MCF 10A (cell line): ENCODE data around the gene TIMM50. TPM values are rescaled to one million over a fixed set of nuclear protein-coding genes. Genes with fewer than 3 reads are reported as not detected.

Experiments
- BruUV-seq: library from RNA; stranded (reverse); fragments of 400-500 nt; replicated peaks from 2 replicates; lab custom pipeline; 2021; lab: Mats Ljungman, UMichigan
- CTCF ChIA-PET: fragments of 300-600 bp; sonication (Branson Sonifier 250); formaldehyde crosslinking; extraction: SDS; loops from one replicate; lab custom pipeline; 2021; ENCODE audit warnings: antibody characterized with exemption, inconsistent platforms; lab: Yijun Ruan, JAX
- POLR2A ChIA-PET: fragments of 300-600, 350-650 bp; sonication (Branson Sonifier 250); formaldehyde crosslinking; extraction: SDS; loops from one replicate; lab custom pipeline; 2020; ENCODE audit warnings: antibody characterized with exemption, inconsistent platforms; lab: Yijun Ruan, JAX
- DNase-seq: peaks from one replicate; pipeline ENCODE4 v3.0.0-alpha.2; 2018; ENCODE audit not compliant: unreplicated experiment
- H3K27ac Mint-ChIP-seq: one replicate; pipeline ENCODE4 v1.8.0; 2022; ENCODE audit warnings: mild to moderate bottlenecking, low read depth, mixed read lengths; ENCODE audit not compliant: unreplicated experiment
- H3K27me3 Mint-ChIP-seq: one replicate; pipeline ENCODE4 v1.8.0; 2022; ENCODE audit warnings: mixed read lengths; ENCODE audit not compliant: insufficient read depth, unreplicated experiment
- H3K36me3 Mint-ChIP-seq: one replicate; pipeline ENCODE4 v1.8.0; 2022; ENCODE audit warnings: mild to moderate bottlenecking, moderate library complexity, mixed read lengths; ENCODE audit not compliant: insufficient read depth, unreplicated experiment
- H3K4me1 Mint-ChIP-seq: one replicate; pipeline ENCODE4 v1.8.0; 2022; ENCODE audit warnings: mixed read lengths; ENCODE audit not compliant: insufficient read depth, unreplicated experiment
- H3K4me3 Mint-ChIP-seq: one replicate; pipeline ENCODE4 v1.8.0; 2022; ENCODE audit warnings: mild to moderate bottlenecking, moderate library complexity, mixed read lengths; ENCODE audit not compliant: unreplicated experiment
- H3K9me3 Mint-ChIP-seq: one replicate; pipeline ENCODE4 v1.8.0; 2022; ENCODE audit warnings: mixed read lengths; ENCODE audit not compliant: unreplicated experiment
- intact Hi-C: fragments of 100-400 bp; cut with micrococcal nuclease; formaldehyde crosslinking; loops from 2 replicates; pipeline ENCODE4 v1.14.1; 2022
- total RNA-seq: library from RNA; stranded (reverse); gene quantifications from 2 replicates; pipeline ENCODE4 v1.2.3, GENCODE V29; 2022
- TF ChIP-seq, protein P1 (sequence below): fragments of 200-600 bp; IDR thresholded peaks from one replicate; pipeline ENCODE4 v1.8.0; 2022; ENCODE audit warnings: antibody characterized with exemption, mild to moderate bottlenecking; ENCODE audit not compliant: unreplicated experiment

The TIMM50 gene
- total RNA-seq, 1 experiment from 2014 or later, result 94.2 TPM

DNA sequence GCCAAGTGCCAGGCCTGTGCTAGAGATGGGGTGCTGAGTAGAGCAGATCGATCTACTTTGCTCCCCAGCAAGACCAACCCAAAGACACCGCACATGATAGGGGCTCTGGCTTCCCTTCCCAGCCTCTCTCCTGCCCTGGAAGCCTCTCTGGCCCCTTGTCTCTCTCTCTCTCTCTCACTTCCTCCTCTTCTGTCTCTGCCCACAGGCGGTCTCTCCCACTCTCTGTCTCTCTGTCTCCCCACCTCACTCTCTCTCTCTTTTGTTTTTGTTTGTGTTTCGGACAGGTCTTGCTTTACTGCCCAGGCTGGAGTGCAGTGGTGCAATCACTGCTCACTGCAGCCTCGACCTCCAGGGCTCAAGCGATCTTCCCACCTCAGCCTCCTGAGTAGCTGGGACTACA lies 35.6 kb downstream of the TIMM50 start:
- DNase-seq, result no peak
- no peak overlapping the region for H3K27ac Mint-ChIP-seq
- TF ChIP-seq, protein P1, sequence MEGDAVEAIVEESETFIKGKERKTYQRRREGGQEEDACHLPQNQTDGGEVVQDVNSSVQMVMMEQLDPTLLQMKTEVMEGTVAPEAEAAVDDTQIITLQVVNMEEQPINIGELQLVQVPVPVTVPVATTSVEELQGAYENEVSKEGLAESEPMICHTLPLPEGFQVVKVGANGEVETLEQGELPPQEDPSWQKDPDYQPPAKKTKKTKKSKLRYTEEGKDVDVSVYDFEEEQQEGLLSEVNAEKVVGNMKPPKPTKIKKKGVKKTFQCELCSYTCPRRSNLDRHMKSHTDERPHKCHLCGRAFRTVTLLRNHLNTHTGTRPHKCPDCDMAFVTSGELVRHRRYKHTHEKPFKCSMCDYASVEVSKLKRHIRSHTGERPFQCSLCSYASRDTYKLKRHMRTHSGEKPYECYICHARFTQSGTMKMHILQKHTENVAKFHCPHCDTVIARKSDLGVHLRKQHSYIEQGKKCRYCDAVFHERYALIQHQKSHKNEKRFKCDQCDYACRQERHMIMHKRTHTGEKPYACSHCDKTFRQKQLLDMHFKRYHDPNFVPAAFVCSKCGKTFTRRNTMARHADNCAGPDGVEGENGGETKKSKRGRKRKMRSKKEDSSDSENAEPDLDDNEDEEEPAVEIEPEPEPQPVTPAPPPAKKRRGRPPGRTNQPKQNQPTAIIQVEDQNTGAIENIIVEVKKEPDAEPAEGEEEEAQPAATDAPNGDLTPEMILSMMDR, result no peak
- POLR2A ChIA-PET, result interaction anchor here (0.7 kb wide), 1 partner anchor 24 kb away, joined by 3 read pairs; the partner anchor contains the start of gene EID2
- H3K27me3 Mint-ChIP-seq, result peaks cover 44% of the 10 kb centered on the region
- CTCF ChIA-PET, result no interaction called here
- H3K4me1 Mint-ChIP-seq, result peaks cover 8% of the 10 kb centered on the region
- no TSS peak for BruUV-seq
- peak overlapping the region; percentile 1 for H3K4me3 Mint-ChIP-seq
- no peaks in the 10 kb centered on the region for H3K9me3 Mint-ChIP-seq
- intact Hi-C loops, result no loop called here
- H3K36me3 Mint-ChIP-seq, result no peaks in the 10 kb centered on the region

DNA sequence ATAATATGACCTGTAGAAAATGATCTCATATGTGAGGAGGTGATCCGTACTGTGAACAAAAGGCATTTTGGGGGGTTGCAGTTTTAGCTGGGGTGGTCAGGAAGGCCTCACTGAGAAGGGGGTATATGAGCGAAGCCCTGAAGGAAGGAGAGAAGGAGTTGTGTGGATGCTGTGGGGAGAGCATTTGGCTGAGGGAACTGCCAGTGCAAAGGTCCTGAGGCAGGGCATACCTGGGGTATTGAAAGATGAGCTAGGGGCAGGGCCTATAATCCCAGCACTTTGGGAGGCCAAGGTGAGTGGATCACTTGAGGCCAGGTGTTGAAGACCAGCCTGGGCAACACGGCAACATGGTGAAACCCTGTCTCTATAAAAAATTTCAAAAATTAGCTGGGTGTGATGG lies 36.8 kb downstream of the TIMM50 start:
- Mint-ChIP-seq H3K27me3 (peaks cover 44% of the 10 kb centered on the region), H3K4me1 (peaks cover 8% of the 10 kb centered on the region), H3K27ac (no peak overlapping the region), H3K36me3 (no peaks in the 10 kb centered on the region), H3K9me3 (no peaks in the 10 kb centered on the region), H3K4me3 (no peak overlapping the region)
- no TSS peak for BruUV-seq
- CTCF ChIA-PET, result interaction anchor here (0.5 to 1.6 kb wide), 2 partner anchors 16 to 1939 kb away, joined by 3 to 7 read pairs; partner anchors contain the start of gene EID2B
- TF ChIP-seq, protein P1, result no peak
- DNase-seq, result no peak
- intact Hi-C loops, result no loop called here
- POLR2A ChIA-PET, result interaction anchor here (0.8 kb wide), 1 partner anchor 662 kb away, joined by 3 read pairs; no protein-coding TSS in a partner anchor

DNA sequence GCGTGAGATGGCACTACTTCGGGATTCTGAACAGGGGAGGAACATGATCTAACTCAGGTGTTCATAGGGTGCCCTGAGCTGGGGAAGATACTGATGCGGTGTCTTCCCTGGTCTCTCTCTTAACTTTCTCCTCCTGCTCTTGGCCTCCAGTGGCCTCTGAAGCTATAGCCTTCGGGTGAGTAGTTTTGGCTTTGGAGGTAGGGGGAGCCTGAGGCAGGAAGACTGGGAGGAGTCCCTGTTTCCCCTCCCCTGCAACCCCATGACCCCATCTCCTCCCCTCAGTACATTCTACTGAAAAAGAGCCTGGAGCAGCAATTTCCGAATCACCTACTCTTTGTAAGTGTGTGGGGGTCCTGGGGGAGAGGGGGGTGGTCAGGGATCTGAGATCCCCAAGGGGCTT lies 37.8 kb downstream of the TIMM50 start:
- Mint-ChIP-seq H3K27me3 (peaks cover 44% of the 10 kb centered on the region), H3K27ac (no peak overlapping the region), H3K4me3 (no peak overlapping the region), H3K36me3 (no peaks in the 10 kb centered on the region), H3K4me1 (peaks cover 8% of the 10 kb centered on the region), H3K9me3 (no peaks in the 10 kb centered on the region)
- ChIA-PET CTCF (interaction anchor here (0.5 to 1.6 kb wide), 3 partner anchors 15 to 22 kb away, joined by 3 to 7 read pairs (median 4); partner anchors contain the start of gene EID2B), POLR2A (interaction anchor here (0.9 kb wide), 1 partner anchor 38 kb away, joined by 3 read pairs; the partner anchor contains the start of gene TIMM50)
- DNase-seq, result no peak
- BruUV-seq, result no TSS peak
- TF ChIP-seq, protein P1, result no peak
- intact Hi-C loops, result no loop called here

DNA sequence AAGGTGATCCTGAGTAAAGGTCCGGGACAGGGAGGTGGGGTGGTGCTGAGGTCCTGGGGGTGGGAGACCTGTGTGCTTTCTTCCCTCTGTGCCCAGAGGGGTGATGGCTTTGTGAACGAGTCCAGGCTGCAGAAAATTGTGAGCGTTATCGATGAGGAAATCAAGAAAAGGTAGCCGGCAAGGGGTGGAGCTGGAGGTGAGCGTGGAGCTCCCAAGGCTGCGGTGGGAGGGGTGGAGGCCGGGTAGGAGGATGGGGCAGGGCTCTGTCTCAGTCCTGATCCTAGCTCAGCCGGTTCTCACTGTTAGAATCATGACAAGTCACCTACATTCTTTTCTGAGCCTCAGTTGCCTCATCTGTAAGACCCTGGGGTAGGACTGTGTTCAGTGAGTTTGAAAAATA lies 38.3 kb downstream of the TIMM50 start:
- BruUV-seq, result no TSS peak
- intact Hi-C loops, result no loop called here
- H3K27ac Mint-ChIP-seq, result no peak overlapping the region
- TF ChIP-seq, protein P1, result no peak
- DNase-seq, result no peak
- CTCF ChIA-PET, result interaction anchor here (0.5 to 1.6 kb wide), 4 partner anchors 14 to 45 kb away, joined by 4 to 7 read pairs (median 5); partner anchors contain the start of gene EID2B
- H3K27me3 Mint-ChIP-seq, result peaks cover 39% of the 10 kb centered on the region
- H3K4me3 Mint-ChIP-seq, result no peak overlapping the region
- H3K4me1 Mint-ChIP-seq, result peaks cover 8% of the 10 kb centered on the region
- POLR2A ChIA-PET, result interaction anchor here (0.9 kb wide), 1 partner anchor 38 kb away, joined by 3 read pairs; the partner anchor contains the start of gene TIMM50
- H3K36me3 Mint-ChIP-seq, result no peaks in the 10 kb centered on the region
- H3K9me3 Mint-ChIP-seq, result no peaks in the 10 kb centered on the region
